ENCODE measurements around the gene P2RX1.

DNA sequence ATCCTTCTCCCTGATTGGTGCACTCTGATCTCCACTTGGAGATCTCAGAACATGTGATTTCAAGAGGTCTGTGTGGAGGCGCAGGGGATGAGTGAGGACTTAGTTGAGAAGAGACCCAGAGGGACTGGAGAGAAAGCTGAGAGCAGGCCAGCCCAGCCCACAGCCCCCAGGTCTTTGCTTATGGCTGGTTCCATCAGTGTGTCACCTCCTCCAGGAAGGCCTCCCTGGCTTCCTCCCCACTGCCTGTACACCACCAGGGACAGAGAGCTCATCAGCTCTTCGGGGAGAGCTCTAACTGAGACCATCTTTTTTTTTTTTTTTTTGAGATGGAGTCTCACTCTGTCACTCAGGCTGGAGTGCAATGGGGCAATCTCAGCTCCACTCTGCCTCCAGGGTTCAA is 3.4 kb downstream of the P2RX1 start:
- TF ChIP-seq GATA2 (IDR thresholded peaks at IDR 0.05; ENCODE audit: low read depth, low read length) (no peak), GATA3 (IDR thresholded peaks at IDR 0.05; ENCODE audit: low read depth, low read length) (no peak)

All from SH-SY5Y (cell line).